SKM-1 (cell line): ENCODE data around the gene GTF2IRD1.
"Not testable (repeated sequence)": the region's sequence is repeated elsewhere in the genome, so short reads cannot be mapped to it uniquely, and the experiment has no call there.

Experiments
- DNase-seq: peaks from one replicate; lab custom pipeline; 2025; ENCODE audit not compliant: unreplicated experiment; lab: John Stamatoyannopoulos, UW

GTF2IRD1 gene

DNA sequence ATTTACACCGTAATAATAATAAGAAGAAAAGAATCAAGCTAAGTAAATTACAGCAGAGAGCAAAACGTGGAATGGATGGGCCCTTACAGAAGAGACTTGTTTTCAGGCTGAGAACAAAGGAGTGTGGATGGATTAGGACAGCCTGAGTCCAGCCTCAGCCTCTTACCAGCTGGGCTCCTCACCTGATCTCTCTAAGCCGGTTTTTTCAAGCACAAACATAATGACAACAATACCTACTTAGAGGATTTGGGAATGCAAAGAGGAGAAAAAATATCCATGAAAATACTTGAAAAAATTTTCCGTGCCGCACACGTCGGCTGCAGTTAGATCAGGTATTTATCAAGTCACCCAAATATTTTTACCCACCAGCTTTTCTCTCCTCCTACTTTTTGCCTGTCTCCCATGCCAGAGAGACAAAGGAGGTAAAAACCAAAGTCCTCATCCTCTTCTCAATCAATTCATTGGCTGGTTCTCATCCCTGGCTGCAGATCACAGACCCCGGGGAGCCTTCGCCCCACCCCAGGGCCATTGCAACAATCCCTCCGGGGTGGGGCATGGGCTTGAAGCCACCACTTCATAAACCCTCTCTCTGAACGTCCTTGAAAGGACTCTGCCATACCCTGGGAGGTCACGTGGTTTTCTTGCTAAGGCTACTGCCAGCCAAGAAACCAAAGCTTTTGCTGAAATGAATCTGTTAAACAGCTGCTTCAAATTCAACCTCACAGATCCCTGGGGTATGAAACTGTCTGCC, 174.1 kb downstream of the GTF2IRD1 start:
- no peak for DNase-seq

DNA sequence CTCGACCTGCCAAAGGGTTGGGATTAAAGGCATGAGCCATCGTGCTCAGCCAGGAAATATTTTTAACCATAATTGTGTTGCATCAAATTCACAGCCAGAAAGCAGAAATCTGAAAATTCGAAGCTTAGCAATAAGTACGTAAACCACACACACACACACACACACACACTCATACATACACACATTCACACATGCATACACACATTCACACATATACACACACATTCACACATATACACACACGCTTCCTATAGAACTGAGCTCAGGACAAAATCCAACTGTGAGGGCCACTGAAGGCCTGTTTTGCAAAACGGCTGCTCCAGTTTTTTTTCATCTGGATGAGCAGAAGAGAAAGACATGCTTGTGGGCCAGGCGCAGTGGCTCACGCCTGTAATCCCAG, 178.8 kb downstream of the GTF2IRD1 start:
- no peak for DNase-seq

- DNase-seq = no peak
Measured at GRCh38 chr7:74633451-74633921, 179.8 kb downstream of the GTF2IRD1 start.

DNA sequence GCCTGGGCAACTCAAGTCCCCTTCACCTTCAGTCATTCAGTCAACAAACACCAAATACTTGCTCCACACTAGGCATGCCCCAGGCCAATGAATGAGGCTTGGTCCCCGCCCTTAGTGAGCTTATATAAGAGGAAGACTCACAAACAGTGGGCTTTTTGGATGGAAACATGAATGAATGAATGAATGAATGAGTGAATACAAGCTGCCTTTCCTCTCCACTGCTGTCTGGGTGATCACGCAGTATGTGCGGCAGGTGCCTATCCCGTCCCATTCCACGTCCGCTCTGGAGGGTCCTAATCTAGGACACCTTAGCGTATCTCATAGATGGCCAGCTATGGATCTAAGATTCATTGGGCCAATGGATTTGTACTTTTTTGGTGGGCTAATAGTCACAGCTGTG, 184.0 kb downstream of the GTF2IRD1 start:
- no peak for DNase-seq

GRCh38 chr7:74650055-74650454, 196.3 kb downstream of the GTF2IRD1 start:
- DNase-seq = peak; percentile 47

DNA sequence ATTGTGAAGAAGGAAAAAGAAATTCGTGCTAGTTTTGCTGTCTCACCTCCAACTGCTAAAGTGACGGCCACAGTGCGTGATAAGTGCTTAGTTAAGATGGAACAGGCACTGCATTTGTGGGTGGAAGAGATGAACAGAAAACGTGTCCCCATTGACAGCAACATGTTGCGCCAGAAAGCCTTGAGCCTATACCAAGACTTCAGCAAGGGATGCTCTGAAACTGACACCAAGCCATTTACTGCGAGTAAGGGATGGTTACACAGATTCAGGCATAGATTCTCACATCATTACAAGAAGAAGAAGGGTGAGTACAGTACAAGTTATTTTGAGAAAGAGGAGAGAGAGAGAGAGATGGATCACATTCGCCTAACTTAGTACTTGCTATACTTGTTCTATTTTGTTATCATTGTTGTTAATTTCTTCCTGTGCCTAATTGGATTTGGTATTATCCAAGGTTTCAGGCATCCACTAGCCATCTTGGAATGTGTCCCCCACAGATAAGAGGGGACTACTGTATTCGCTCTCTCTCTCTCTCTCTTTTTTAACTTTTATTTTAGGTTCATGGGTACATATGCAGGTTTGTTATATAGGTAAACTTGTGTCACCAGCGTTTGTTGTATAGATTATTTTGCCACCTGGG, 196.9 kb downstream of the GTF2IRD1 start:
- DNase-seq = not testable (repeated sequence)

DNA sequence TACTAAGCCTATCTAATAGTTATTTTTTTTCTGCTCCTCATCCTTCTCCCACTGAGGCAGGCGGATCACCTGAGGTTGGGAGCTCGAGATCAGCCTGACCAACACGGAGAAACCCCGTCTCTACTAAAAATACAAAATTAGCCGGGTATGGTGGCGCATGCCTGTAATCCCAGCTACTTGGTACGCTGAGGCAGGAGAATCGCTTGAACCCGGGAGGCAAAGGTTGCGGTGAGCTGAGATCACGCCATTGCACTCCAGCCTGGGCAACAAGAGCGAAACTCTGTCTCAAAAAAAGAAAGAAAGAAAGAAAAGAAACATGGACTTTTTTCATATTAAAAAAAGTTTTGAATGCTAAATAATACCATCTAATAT, 197.4 kb downstream of the GTF2IRD1 start:
- DNase-seq = not testable (repeated sequence)
